Suprapubic skin (tissue), 4 donors: ENCODE results near the gene SULT2B1.

Experiments used
- EP300 ChIP-seq: sonication (generic); formaldehyde crosslinking; IDR thresholded peaks from one replicate; pipeline ENCODE4 v1.6.1; 2017; ENCODE audit warnings: antibody characterized with exemption
- POLR2A ChIP-seq, 2 donors: fragments of 450-650 bp; IDR thresholded peaks; one replicate each; pipeline ENCODE4 v1.6.1; 2017; ENCODE audit warnings: antibody characterized with exemption in 2 of 2, mild to moderate bottlenecking in 2 of 2, moderate library complexity in 2 of 2
- POLR2AphosphoS5 ChIP-seq, 3 donors: sonication (generic); formaldehyde crosslinking; IDR thresholded peaks; one replicate each; pipeline ENCODE4 v1.6.1; 2017; ENCODE audit warnings: antibody characterized with exemption in 3 of 3
- TF ChIP-seq, protein P1 (sequence below), 2 donors: fragments of 200-600 bp in 1 of 2; fragments of 450-650 bp in 1 of 2; sonication (generic) in 1 of 2; IDR thresholded peaks; one replicate each; pipeline ENCODE4 v1.5.1; 2016 to 2019; ENCODE audit warnings: antibody characterized with exemption in 2 of 2, mild to moderate bottlenecking in 1 of 2, moderate library complexity in 1 of 2

DNA sequence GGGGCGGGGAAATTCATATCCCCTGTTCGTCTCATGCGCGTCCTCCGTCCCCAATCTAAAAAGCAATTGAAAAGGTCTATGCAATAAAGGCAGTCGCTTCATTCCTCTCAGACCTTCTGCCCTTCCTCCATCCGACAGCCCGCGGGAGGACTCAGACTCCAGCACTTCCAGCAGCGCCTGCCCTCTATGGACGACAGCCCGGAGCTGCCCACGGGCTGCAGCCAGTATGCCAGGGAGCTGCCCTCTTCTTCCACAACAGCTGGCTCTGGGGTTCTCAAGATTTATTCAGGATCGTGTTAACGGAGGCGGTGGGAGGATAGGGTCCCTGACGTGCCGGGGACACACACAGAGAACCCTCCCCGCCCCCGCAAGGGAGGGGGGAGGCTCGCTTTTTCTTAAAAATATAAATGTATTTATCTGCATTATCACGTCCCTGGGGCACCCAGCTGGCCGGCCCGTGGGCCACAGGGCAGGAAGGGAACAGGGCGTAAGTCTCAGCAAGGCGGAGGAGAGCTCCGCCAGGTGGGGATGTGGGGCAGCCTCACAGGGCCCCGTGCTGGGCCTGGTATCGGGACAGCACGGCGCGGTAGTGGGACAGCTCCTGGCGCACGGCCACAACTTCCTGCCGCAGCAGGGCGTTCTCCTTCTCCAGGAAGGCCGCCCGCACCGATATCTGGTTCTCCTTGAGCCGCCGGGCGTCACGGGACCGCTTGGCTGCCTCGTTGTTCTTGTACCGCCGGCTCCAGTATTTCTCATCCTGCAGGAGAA is 78.5 kb downstream of the SULT2B1 start:
- TF ChIP-seq, protein P1, sequence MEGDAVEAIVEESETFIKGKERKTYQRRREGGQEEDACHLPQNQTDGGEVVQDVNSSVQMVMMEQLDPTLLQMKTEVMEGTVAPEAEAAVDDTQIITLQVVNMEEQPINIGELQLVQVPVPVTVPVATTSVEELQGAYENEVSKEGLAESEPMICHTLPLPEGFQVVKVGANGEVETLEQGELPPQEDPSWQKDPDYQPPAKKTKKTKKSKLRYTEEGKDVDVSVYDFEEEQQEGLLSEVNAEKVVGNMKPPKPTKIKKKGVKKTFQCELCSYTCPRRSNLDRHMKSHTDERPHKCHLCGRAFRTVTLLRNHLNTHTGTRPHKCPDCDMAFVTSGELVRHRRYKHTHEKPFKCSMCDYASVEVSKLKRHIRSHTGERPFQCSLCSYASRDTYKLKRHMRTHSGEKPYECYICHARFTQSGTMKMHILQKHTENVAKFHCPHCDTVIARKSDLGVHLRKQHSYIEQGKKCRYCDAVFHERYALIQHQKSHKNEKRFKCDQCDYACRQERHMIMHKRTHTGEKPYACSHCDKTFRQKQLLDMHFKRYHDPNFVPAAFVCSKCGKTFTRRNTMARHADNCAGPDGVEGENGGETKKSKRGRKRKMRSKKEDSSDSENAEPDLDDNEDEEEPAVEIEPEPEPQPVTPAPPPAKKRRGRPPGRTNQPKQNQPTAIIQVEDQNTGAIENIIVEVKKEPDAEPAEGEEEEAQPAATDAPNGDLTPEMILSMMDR (IDR thresholded peaks at IDR 0.05): no peak
- no peak for TF ChIP-seq POLR2A (IDR thresholded peaks at IDR 0.05)
- TF ChIP-seq EP300: no peak
- TF ChIP-seq POLR2AphosphoS5 (IDR thresholded peaks at IDR 0.05): no peak
